Measurements from ENCODE around the gene PPP3CA.
"Not testable (repeated sequence)": the region's sequence is repeated elsewhere in the genome, so short reads cannot be mapped to it uniquely, and the experiment has no call there.

The PPP3CA gene

DNA sequence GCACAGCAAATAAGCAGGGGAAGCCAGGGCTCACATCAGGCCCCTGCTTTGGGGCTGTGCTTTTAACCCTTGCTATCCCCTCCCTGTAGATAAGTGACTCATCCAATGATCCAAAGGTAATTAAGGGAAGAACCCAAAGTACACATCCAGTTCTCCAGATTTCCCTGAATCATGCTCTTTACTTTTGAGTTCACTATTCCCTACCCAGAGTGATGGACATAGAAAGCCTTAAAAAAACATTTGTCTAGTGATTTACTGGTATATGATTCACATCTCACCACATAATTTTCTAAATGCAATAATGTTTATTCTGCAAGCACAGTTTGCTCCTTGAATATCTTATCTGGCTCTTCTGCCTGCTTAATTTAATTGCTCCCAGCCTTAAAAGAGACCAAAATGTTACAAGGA, 136.2 kb downstream of the PPP3CA start:
- no peak for DNase-seq (ENCODE audit: low read depth)

GRCh38 chr4:101210331-101210730, 137.0 kb downstream of the PPP3CA start:
- DNase-seq (ENCODE audit: low read depth), result no peak

DNA sequence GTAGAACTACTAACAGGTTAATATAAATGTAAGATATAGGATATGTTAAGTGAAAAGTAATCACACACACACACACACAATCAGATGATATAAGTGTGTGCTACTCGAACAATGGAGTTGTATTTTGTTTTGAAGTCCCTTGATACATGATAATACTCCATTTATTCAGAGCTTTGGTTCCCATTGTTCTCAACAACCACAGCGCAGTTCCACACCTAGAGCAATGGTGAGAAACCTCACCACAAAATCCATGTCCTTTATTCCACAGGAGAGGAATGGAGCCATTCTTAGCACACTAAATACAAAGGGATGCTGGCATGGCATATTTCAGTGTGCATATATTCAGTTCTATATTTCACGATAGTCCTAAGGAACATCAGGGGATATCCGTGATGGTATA, 139.2 kb downstream of the PPP3CA start:
- no peak for DNase-seq (ENCODE audit: low read depth)

DNA sequence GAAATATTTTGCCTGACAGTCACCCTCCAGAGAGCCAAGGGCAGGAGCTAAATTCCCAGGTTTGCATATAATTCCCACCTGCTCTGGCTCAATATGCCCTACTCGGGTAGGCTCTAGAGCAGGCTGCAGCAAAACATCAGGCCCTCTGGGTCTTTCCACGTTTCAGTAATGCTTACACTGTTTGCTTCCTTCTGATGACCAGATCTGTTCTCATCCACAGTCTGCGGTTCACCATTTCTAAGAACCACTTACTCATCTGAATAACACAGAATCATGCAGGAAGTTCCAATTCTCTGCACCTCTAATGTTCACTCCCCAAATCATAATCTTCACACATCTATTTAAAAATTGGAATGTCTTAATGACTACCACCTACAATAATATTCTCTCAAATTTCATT, 141.4 kb downstream of the PPP3CA start:
- no peak for DNase-seq (ENCODE audit: low read depth)

GRCh38 chr4:101201421-101201820, 145.9 kb downstream of the PPP3CA start:
- no peak for DNase-seq (ENCODE audit: low read depth)

GRCh38 chr4:101200561-101200960, 146.8 kb downstream of the PPP3CA start:
- DNase-seq (ENCODE audit: low read depth), result peak; percentile 89

DNA sequence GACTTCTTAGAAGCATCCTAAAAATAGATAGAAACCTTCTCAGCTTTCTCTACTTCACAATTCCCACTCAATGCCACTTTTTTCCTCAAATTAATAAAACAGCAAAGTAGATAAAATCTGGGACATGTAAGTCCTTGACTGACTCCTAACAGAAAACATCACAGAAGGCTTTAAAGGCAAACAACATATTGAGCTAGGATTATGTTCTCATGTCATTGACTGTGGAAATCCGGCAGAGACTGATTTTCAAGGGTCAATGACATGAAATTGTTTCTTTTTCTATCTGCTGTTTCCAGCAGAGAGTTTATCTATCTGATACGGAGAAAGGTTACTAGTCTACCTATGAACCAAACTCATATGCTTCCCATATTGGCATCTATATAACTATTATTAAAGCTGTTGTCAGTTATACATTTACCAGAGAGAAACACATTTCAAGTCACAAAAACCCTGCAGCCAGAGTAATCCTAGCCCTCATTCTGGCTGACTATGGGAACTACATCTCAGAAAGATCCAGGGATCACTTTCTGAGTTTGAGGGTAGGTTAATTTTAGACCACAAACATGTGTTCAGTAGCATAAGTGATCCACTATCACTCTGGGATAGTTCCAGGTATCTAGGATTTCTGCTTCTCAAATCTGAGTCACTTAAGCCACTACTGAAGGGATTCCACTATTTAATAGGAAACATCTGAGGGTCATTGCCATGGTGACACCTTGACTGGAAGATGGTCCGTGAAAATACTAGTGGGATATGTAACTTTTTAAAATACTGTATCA, 147.6 kb downstream of the PPP3CA start:
- DNase-seq (ENCODE audit: low read depth), result no peak

DNA sequence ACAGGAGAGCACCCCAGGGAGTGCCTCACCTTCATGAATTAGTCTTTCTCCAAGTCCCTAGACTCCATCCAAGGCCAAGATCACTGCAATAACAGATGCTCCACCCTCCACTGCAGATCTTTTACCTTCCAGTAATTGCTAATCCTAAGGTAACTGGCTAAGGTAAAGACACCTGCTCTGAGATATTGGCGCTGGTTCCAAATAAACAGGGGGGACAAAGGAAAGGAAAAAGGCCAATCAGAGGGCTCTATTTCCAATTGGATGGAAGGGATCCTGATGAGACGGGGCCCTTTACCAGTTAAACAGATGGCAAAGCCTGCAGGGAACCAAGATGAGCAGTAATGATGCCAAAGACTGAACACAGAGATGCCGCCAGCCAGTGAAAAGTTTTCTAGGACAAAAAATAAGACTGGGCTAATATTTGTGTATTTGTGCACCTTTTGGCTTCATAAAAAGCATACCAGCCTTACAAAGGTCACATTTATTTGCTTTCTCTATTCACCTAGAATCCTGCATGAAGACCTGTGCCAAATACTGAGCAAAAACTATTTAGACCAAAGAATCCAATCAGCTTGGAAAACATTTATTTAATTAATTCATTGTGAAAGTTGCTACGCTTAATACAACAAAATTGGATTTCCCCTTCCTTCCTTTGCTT, 148.5 kb downstream of the PPP3CA start:
- no peak for DNase-seq (ENCODE audit: low read depth)

DNA sequence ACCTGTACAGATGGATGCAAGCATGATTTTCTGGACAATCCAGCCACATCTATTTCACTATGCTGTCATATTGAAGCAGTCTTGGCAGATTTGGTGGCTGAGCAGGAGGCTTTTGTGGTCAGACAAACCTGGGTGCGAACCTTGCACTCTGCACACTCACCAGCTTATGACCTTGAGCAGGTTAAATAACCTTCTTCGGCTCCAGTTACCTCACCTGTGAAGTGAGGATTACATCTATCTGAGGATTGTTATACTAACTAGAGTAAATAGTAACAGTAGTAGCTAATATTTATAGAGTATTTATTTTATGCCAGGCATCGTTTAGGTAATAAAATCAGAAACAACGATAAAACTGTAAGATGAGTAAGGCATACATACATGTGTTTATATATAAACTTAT, 150.0 kb downstream of the PPP3CA start:
- DNase-seq (ENCODE audit: low read depth), result no peak

GRCh38 chr4:101192244-101192643, 155.1 kb downstream of the PPP3CA start:
- DNase-seq (ENCODE audit: low read depth), result no peak

GRCh38 chr4:101191302-101192098, 155.8 kb downstream of the PPP3CA start:
- no peak for DNase-seq (ENCODE audit: low read depth)

- DNase-seq (ENCODE audit: low read depth), result no peak
Measured at GRCh38 chr4:101190751-101191150, 156.6 kb downstream of the PPP3CA start.

- DNase-seq (ENCODE audit: low read depth), result no peak
Measured at GRCh38 chr4:101188906-101189305, 158.4 kb downstream of the PPP3CA start.

- DNase-seq (ENCODE audit: low read depth), result no peak
Measured at GRCh38 chr4:101187841-101188240, 159.5 kb downstream of the PPP3CA start.

DNA sequence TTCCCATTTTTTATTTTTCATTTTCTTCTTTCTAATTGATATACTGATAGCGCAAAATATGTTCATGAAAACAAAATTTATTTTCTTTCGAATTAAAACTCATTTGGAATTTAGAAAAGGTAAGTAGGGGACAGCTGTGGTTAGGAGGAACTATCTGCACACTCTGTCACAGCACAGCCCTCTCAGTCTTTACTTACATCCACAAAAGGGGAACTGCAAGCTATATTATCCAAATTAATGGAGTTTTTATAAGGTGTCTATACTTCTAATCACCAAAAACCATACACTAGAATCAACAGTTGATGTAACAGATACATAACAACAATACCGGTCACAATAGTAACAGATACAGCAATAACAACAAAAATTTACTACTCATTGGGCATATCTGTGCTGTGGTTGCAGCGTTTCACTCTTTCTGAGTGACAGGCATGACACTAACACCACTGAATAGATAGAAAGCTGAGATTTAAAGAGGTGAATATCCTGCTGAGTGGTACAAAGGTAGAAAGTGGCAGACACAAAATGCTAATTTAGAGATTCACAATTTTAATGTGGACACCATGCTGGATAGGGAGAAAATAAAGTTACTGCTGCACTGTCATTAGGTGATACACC, 160.7 kb downstream of the PPP3CA start:
- DNase-seq (ENCODE audit: low read depth), result no peak

- no peak for DNase-seq (ENCODE audit: low read depth)
Measured at GRCh38 chr4:101184668-101185067, 162.7 kb downstream of the PPP3CA start.

GRCh38 chr4:101183666-101184373, 163.5 kb downstream of the PPP3CA start:
- DNase-seq (ENCODE audit: low read depth), result no peak

GRCh38 chr4:101183221-101183620, 164.1 kb downstream of the PPP3CA start:
- DNase-seq (ENCODE audit: low read depth), result no peak

DNA sequence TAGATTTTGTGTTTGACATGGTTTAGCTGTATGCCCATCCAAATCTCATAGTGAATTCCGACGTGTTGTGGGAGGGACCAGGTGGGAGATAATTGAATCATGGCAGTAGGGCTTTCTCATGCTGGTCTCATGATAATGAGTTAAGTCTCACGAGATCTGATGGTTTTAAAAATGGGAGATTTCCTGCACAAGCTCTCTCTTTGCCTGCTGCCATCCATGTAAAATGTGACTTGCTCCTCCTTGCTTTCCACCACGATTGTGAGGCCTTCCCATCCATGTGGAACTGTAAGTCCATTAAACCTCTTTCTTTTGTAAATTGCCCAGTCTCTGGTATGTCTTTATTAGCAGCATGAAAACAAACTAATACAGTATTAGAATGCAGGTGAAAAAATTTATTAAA, 164.6 kb downstream of the PPP3CA start:
- DNase-seq (ENCODE audit: low read depth), result not testable (repeated sequence)

- DNase-seq (ENCODE audit: low read depth), result no peak
Measured at GRCh38 chr4:101178731-101179130, 168.6 kb downstream of the PPP3CA start.

GRCh38 chr4:101177154-101177553, 170.2 kb downstream of the PPP3CA start:
- no peak for DNase-seq (ENCODE audit: low read depth)
